Measurements from ENCODE around the gene KLF7.
A peak's percentile ranks its signal among the peaks of the same experiment; 100 is the strongest.

Gene KLF7

GRCh38 chr2:207165121-207166038 is at the start of gene KLF7:
TSS of gene KLF7 (minus strand) at chr2:207165948. CDS start at chr2:207165568, 380 bp downstream.
- peak within 1 kb of the TSS; percentile 99 for H3K27ac ChIP-seq (ENCODE audit: low read depth, low read length)
- H3K4me3 ChIP-seq (ENCODE audit: low read depth, low read length): peak within 1 kb of the TSS; percentile 86
- 0 out of 2 replicates have a peak, but pooled peaks cover 3% of the 10 kb centered on the region for H3K36me3 ChIP-seq (ENCODE audit: control insufficient read depth, insufficient read depth, low read length)
- H3K27me3 ChIP-seq (ENCODE audit: control insufficient read depth, insufficient read depth, low read length): no peaks in the 10 kb centered on the region
- H3K9me3 ChIP-seq (ENCODE audit: control insufficient read depth, insufficient read depth, low read depth, low read length): no peaks in the 10 kb centered on the region
- peak within 1 kb of the TSS; percentile 100 for H3K9ac ChIP-seq (ENCODE audit: low read length)
- peaks cover 55% of the 10 kb centered on the region for H3K4me1 ChIP-seq (ENCODE audit: control insufficient read depth, insufficient read depth, low read length)

- H3K27me3 ChIP-seq (ENCODE audit: control insufficient read depth, insufficient read depth, low read length): no peaks in the 10 kb centered on the region
- no peak overlapping the region for H3K27ac ChIP-seq (ENCODE audit: low read depth, low read length)
- peaks cover 21% of the 10 kb centered on the region for H3K4me1 ChIP-seq (ENCODE audit: control insufficient read depth, insufficient read depth, low read length)
- no peak overlapping the region for H3K4me3 ChIP-seq (ENCODE audit: low read depth, low read length)
- no peaks in the 10 kb centered on the region for H3K36me3 ChIP-seq (ENCODE audit: control insufficient read depth, insufficient read depth, low read length)
- no peaks in the 10 kb centered on the region for H3K9me3 ChIP-seq (ENCODE audit: control insufficient read depth, insufficient read depth, low read depth, low read length)
- H3K9ac ChIP-seq (ENCODE audit: low read length): no peak overlapping the region
These were observed 49.6 kb upstream of the KLF7 start for GRCh38 chr2:207215308-207215707.

- Histone ChIP-seq H3K9ac (ENCODE audit: low read length) (no peak overlapping the region), H3K27me3 (ENCODE audit: control insufficient read depth, insufficient read depth, low read length) (no peaks in the 10 kb centered on the region), H3K4me1 (ENCODE audit: control insufficient read depth, insufficient read depth, low read length) (peaks cover 13% of the 10 kb centered on the region), H3K27ac (ENCODE audit: low read depth, low read length) (no peak overlapping the region), H3K9me3 (ENCODE audit: control insufficient read depth, insufficient read depth, low read depth, low read length) (no peaks in the 10 kb centered on the region), H3K4me3 (ENCODE audit: low read depth, low read length) (no peak overlapping the region), H3K36me3 (ENCODE audit: control insufficient read depth, insufficient read depth, low read length) (no peaks in the 10 kb centered on the region)
These were observed 48.7 kb upstream of the KLF7 start for GRCh38 chr2:207214446-207214845.

- H3K36me3 ChIP-seq (ENCODE audit: control insufficient read depth, insufficient read depth, low read length): no peaks in the 10 kb centered on the region
- H3K27ac ChIP-seq (ENCODE audit: low read depth, low read length): no peak overlapping the region
- H3K9ac ChIP-seq (ENCODE audit: low read length): no peak overlapping the region
- H3K4me1 ChIP-seq (ENCODE audit: control insufficient read depth, insufficient read depth, low read length): no peaks in the 10 kb centered on the region
- no peaks in the 10 kb centered on the region for H3K9me3 ChIP-seq (ENCODE audit: control insufficient read depth, insufficient read depth, low read depth, low read length)
- no peak overlapping the region for H3K4me3 ChIP-seq (ENCODE audit: low read depth, low read length)
- H3K27me3 ChIP-seq (ENCODE audit: control insufficient read depth, insufficient read depth, low read length): no peaks in the 10 kb centered on the region
These were observed 40.3 kb upstream of the KLF7 start for GRCh38 chr2:207206011-207206410.

- Histone ChIP-seq H3K4me3 (ENCODE audit: low read depth, low read length) (no peak overlapping the region), H3K27me3 (ENCODE audit: control insufficient read depth, insufficient read depth, low read length) (no peaks in the 10 kb centered on the region), H3K4me1 (ENCODE audit: control insufficient read depth, insufficient read depth, low read length) (no peaks in the 10 kb centered on the region), H3K9ac (ENCODE audit: low read length) (no peak overlapping the region), H3K36me3 (ENCODE audit: control insufficient read depth, insufficient read depth, low read length) (no peaks in the 10 kb centered on the region), H3K9me3 (ENCODE audit: control insufficient read depth, insufficient read depth, low read depth, low read length) (no peaks in the 10 kb centered on the region), H3K27ac (ENCODE audit: low read depth, low read length) (no peak overlapping the region)
These were observed 39.6 kb upstream of the KLF7 start for GRCh38 chr2:207205173-207205957.

GRCh38 chr2:207203056-207203455 is 37.3 kb upstream of the KLF7 start:
- no peak overlapping the region for H3K27ac ChIP-seq (ENCODE audit: low read depth, low read length)
- H3K9ac ChIP-seq (ENCODE audit: low read length): no peak overlapping the region
- H3K36me3 ChIP-seq (ENCODE audit: control insufficient read depth, insufficient read depth, low read length): no peaks in the 10 kb centered on the region
- no peaks in the 10 kb centered on the region for H3K27me3 ChIP-seq (ENCODE audit: control insufficient read depth, insufficient read depth, low read length)
- H3K4me3 ChIP-seq (ENCODE audit: low read depth, low read length): no peak overlapping the region
- no peaks in the 10 kb centered on the region for H3K9me3 ChIP-seq (ENCODE audit: control insufficient read depth, insufficient read depth, low read depth, low read length)
- H3K4me1 ChIP-seq (ENCODE audit: control insufficient read depth, insufficient read depth, low read length): no peaks in the 10 kb centered on the region

GRCh38 chr2:207202645-207203044 is 36.9 kb upstream of the KLF7 start:
- no peak overlapping the region for H3K27ac ChIP-seq (ENCODE audit: low read depth, low read length)
- H3K27me3 ChIP-seq (ENCODE audit: control insufficient read depth, insufficient read depth, low read length): no peaks in the 10 kb centered on the region

GRCh38 chr2:207201416-207201815 is 35.7 kb upstream of the KLF7 start:
- Histone ChIP-seq H3K27me3 (ENCODE audit: control insufficient read depth, insufficient read depth, low read length) (no peaks in the 10 kb centered on the region), H3K27ac (ENCODE audit: low read depth, low read length) (no peak overlapping the region), H3K9ac (ENCODE audit: low read length) (no peak overlapping the region), H3K9me3 (ENCODE audit: control insufficient read depth, insufficient read depth, low read depth, low read length) (no peaks in the 10 kb centered on the region), H3K4me1 (ENCODE audit: control insufficient read depth, insufficient read depth, low read length) (no peaks in the 10 kb centered on the region), H3K36me3 (ENCODE audit: control insufficient read depth, insufficient read depth, low read length) (no peaks in the 10 kb centered on the region), H3K4me3 (ENCODE audit: low read depth, low read length) (no peak overlapping the region)

More at GRCh38 chr2:207202645-207203044, 36.9 kb upstream of the KLF7 start:
- Histone ChIP-seq H3K9ac (ENCODE audit: low read length) (no peak overlapping the region), H3K9me3 (ENCODE audit: control insufficient read depth, insufficient read depth, low read depth, low read length) (no peaks in the 10 kb centered on the region), H3K4me3 (ENCODE audit: low read depth, low read length) (no peak overlapping the region), H3K4me1 (ENCODE audit: control insufficient read depth, insufficient read depth, low read length) (no peaks in the 10 kb centered on the region), H3K36me3 (ENCODE audit: control insufficient read depth, insufficient read depth, low read length) (no peaks in the 10 kb centered on the region)

GRCh38 chr2:207200136-207200535 is 34.4 kb upstream of the KLF7 start:
- no peak overlapping the region for H3K4me3 ChIP-seq (ENCODE audit: low read depth, low read length)
- H3K36me3 ChIP-seq (ENCODE audit: control insufficient read depth, insufficient read depth, low read length): no peaks in the 10 kb centered on the region
- H3K9ac ChIP-seq (ENCODE audit: low read length): no peak overlapping the region

GRCh38 chr2:207194028-207194427 is 28.3 kb upstream of the KLF7 start:
- Histone ChIP-seq H3K27me3 (ENCODE audit: control insufficient read depth, insufficient read depth, low read length) (no peaks in the 10 kb centered on the region), H3K27ac (ENCODE audit: low read depth, low read length) (no peak overlapping the region), H3K9ac (ENCODE audit: low read length) (no peak overlapping the region), H3K4me1 (ENCODE audit: control insufficient read depth, insufficient read depth, low read length) (no peaks in the 10 kb centered on the region), H3K9me3 (ENCODE audit: control insufficient read depth, insufficient read depth, low read depth, low read length) (no peaks in the 10 kb centered on the region), H3K4me3 (ENCODE audit: low read depth, low read length) (no peak overlapping the region), H3K36me3 (ENCODE audit: control insufficient read depth, insufficient read depth, low read length) (no peaks in the 10 kb centered on the region)

More at GRCh38 chr2:207200136-207200535, 34.4 kb upstream of the KLF7 start:
- Histone ChIP-seq H3K9me3 (ENCODE audit: control insufficient read depth, insufficient read depth, low read depth, low read length) (no peaks in the 10 kb centered on the region), H3K27me3 (ENCODE audit: control insufficient read depth, insufficient read depth, low read length) (no peaks in the 10 kb centered on the region), H3K27ac (ENCODE audit: low read depth, low read length) (no peak overlapping the region), H3K4me1 (ENCODE audit: control insufficient read depth, insufficient read depth, low read length) (no peaks in the 10 kb centered on the region)
